Gastrocnemius medialis (tissue), 4 donors: ENCODE data around the gene EEIG1. TPM values are rescaled to one million over a fixed set of nuclear protein-coding genes. Genes with fewer than 3 reads are reported as not detected.

Source experiments
- ATAC-seq, 2 donors: fragments of 150-250 bp; one replicate each; pipeline ENCODE4 v1.9.1; 2016
- DNase-seq, 2 donors: peaks; one replicate each; pipeline ENCODE4 v3.0.0-alpha.2; 2019
- H3K27ac ChIP-seq, 4 donors: fragments of 200-600 bp; sonication (generic); 1 replicate in 1 of 4; 2 replicates in 3 of 4; pipeline ENCODE4 v1.5.1; 2016 to 2018; ENCODE audit warnings: mild to moderate bottlenecking in 2 of 4, moderate library complexity in 1 of 4
- H3K27me3 ChIP-seq, 3 donors: fragments of 200-600 bp; sonication (generic) in 2 of 3; 1 replicate in 1 of 3; 2 replicates in 2 of 3; pipeline versions ENCODE4 v1.5.1 to v1.6.0; 2016 to 2019; ENCODE audit warnings: mild to moderate bottlenecking in 1 of 3, moderate library complexity in 1 of 3
- H3K36me3 ChIP-seq, 2 donors: fragments of 200-600 bp; sonication (generic) in 1 of 2; one replicate each; pipeline ENCODE4 v1.5.1; 2017 to 2018
- H3K4me1 ChIP-seq, 2 donors: fragments of 200-600 bp; sonication (generic) in 1 of 2; one replicate each; pipeline ENCODE4 v1.5.1; 2016 to 2017; ENCODE audit warnings: mild to moderate bottlenecking in 2 of 2
- H3K4me3 ChIP-seq, 4 donors: fragments of 200-600 bp; sonication (generic) in 3 of 4; 1 replicate in 1 of 4; 2 replicates in 3 of 4; pipeline ENCODE4 v1.5.1; 2016 to 2019; ENCODE audit warnings: mild to moderate bottlenecking in 2 of 4
- H3K9me3 ChIP-seq, 3 donors: fragments of 200-600 bp; sonication (generic) in 2 of 3; 1 replicate in 1 of 3; 2 replicates in 2 of 3; pipeline ENCODE4 v1.5.1; 2016 to 2019
- CTCF ChIP-seq, 5 experiments: fragments of 450-650 bp in 3 of 5; fragments of 200-600 bp in 2 of 5; sonication (generic) in 2 of 5; IDR thresholded peaks in 4 of 5; conservative IDR thresholded peaks in 1 of 5; 1 replicate in 4 of 5; 2 replicates in 1 of 5; pipeline ENCODE4 v1.5.1; 2016 to 2019; ENCODE audit warnings: antibody characterized with exemption in 5 of 5, mild to moderate bottlenecking in 3 of 5, moderate library complexity in 3 of 5
- POLR2A ChIP-seq, 2 donors: fragments of 450-650 bp; IDR thresholded peaks; one replicate each; pipeline ENCODE4 v1.6.1; 2017; ENCODE audit warnings: antibody characterized with exemption in 2 of 2, mild to moderate bottlenecking in 2 of 2, moderate library complexity in 2 of 2
- in situ Hi-C, 4 donors: fragments of 200-750 bp; cut with MboI; loops; one replicate each; pipeline versions ENCODE4 v1.15.0 to v1.8.0; 2017; ENCODE audit warnings: low sequenced_read_pairs in 4 of 4
- intact Hi-C: fragments of 100-400 bp; cut with DNase I; formaldehyde crosslinking; loops from one replicate; pipeline ENCODE4 v1.15.1; 2023; ENCODE audit warnings: low total_unique reads
- total RNA-seq, 4 donors: library from RNA; depleted of rRNA; stranded (reverse); fragments of >200 nt; gene quantifications; one replicate each; pipeline versions ENCODE4 v1.1.0 to v1.2.3, GENCODE V29; 2016

Gene EEIG1
- total RNA-seq, 4 donors from 2014 or later: 1.8 to 4.5 (median 2.8) TPM

GRCh38 chr9:127966416-127967150 is 14.2 kb downstream of the EEIG1 start:
- H3K36me3 ChIP-seq: no peaks in the 10 kb centered on the region
- DNase-seq (no peak), ATAC-seq (no peak)
- intact Hi-C loops (loop anchor here (5.0 kb wide), 1 partner anchor 131 kb away; no protein-coding TSS in a partner anchor), in situ Hi-C loops (loop anchor here in 2 of 4 donors (25.0 kb wide), 1 partner anchor 146 kb away; no protein-coding TSS in a partner anchor)
- H3K27ac ChIP-seq: peak overlapping the region; percentile 77 to 88 (median 84)
- H3K27me3 ChIP-seq: no peaks in the 10 kb centered on the region
- H3K4me3 ChIP-seq: no peak overlapping the region
- TF ChIP-seq POLR2A (IDR thresholded peaks at IDR 0.05) (no peak), CTCF (IDR thresholded peaks at IDR 0.05 in 4 of 5, conservative IDR thresholded peaks at IDR 0.05 in 1 of 5) (no peak)
- H3K4me1 ChIP-seq: peaks cover 51 to 55% of the 10 kb centered on the region in 2 donors
- no peaks in the 10 kb centered on the region for H3K9me3 ChIP-seq

- in situ Hi-C loops (loop anchor here in 2 of 4 donors (25.0 kb wide), 1 partner anchor 146 kb away; no protein-coding TSS in a partner anchor), intact Hi-C loops (loop anchor here (1.0 to 5.0 kb wide), 2 partner anchors 15 to 131 kb away; no protein-coding TSS in a partner anchor)
- peak overlapping the region; percentile 77 to 88 (median 84) for H3K27ac ChIP-seq
- TF ChIP-seq POLR2A (IDR thresholded peaks at IDR 0.05): no peak
- no peak for TF ChIP-seq CTCF (IDR thresholded peaks at IDR 0.05 in 4 of 5, conservative IDR thresholded peaks at IDR 0.05 in 1 of 5)
- peak overlapping the region in 3 of 4 donors; percentile 2 to 25 (median 8) for H3K4me3 ChIP-seq
- no peaks in the 10 kb centered on the region for H3K36me3 ChIP-seq
- ATAC-seq (peak; percentile 4 to 6), DNase-seq (no peak)
- H3K4me1 ChIP-seq: peaks cover 44 to 54% of the 10 kb centered on the region in 2 donors
- H3K9me3 ChIP-seq: no peaks in the 10 kb centered on the region
- no peaks in the 10 kb centered on the region for H3K27me3 ChIP-seq
These were observed 14.8 kb downstream of the EEIG1 start for GRCh38 chr9:127965953-127966352.

- Histone ChIP-seq H3K4me1 (peaks cover 35 to 39% of the 10 kb centered on the region in 2 donors), H3K36me3 (no peaks in the 10 kb centered on the region), H3K4me3 (no peak overlapping the region), H3K27me3 (no peaks in the 10 kb centered on the region), H3K27ac (peak overlapping the region in 3 of 4 donors; percentile 9 to 37 (median 23)), H3K9me3 (no peaks in the 10 kb centered on the region)
- TF ChIP-seq CTCF (IDR thresholded peaks at IDR 0.05 in 4 of 5, conservative IDR thresholded peaks at IDR 0.05 in 1 of 5) (no peak), POLR2A (IDR thresholded peaks at IDR 0.05) (no peak)
- in situ Hi-C loops: loop anchor here in 2 of 4 donors (25.0 kb wide), 1 partner anchor 149 kb away; no protein-coding TSS in a partner anchor
- DNase-seq (no peak), ATAC-seq (no peak)
- intact Hi-C loops: no loop called here
These were observed 17.3 kb downstream of the EEIG1 start for GRCh38 chr9:127963359-127964064.

GRCh38 chr9:127963041-127963358 is 17.8 kb downstream of the EEIG1 start:
- Histone ChIP-seq H3K36me3 (no peaks in the 10 kb centered on the region), H3K4me3 (no peak overlapping the region), H3K27me3 (no peaks in the 10 kb centered on the region), H3K4me1 (peaks cover 30 to 34% of the 10 kb centered on the region in 2 donors), H3K9me3 (no peaks in the 10 kb centered on the region), H3K27ac (peak overlapping the region in 2 of 4 donors; percentile 23 to 37)
- TF ChIP-seq POLR2A (IDR thresholded peaks at IDR 0.05) (no peak), CTCF (IDR thresholded peaks at IDR 0.05 in 4 of 5, conservative IDR thresholded peaks at IDR 0.05 in 1 of 5) (no peak)
- intact Hi-C loops: no loop called here
- DNase-seq (no peak), ATAC-seq (no peak)
- in situ Hi-C loops: loop anchor here in 2 of 4 donors (25.0 kb wide), 1 partner anchor 149 kb away; no protein-coding TSS in a partner anchor
